AG04450 (cell line): Measurements from ENCODE around the gene MYBBP1A. TPM values are rescaled to one million over a fixed set of nuclear protein-coding genes. Genes with fewer than 3 reads are reported as not detected.

Experiments used
- CTCF ChIA-PET: fragments of 300-600, 350-600 bp; formaldehyde crosslinking; extraction: SDS; loops from one replicate; lab custom pipeline; 2022; ENCODE audit warnings: antibody characterized with exemption, inconsistent platforms; lab: Charles Lee
- POLR2A ChIA-PET: fragments of 350-600 bp; formaldehyde crosslinking; extraction: SDS; loops from one replicate; lab custom pipeline; 2021; ENCODE audit warnings: antibody characterized with exemption, inconsistent platforms; lab: Yijun Ruan, JAX
- DNase-seq: peaks from one replicate; pipeline ENCODE4 v3.0.0-alpha.2; 2011; ENCODE audit warnings: low read depth, low spot score
- H3K27ac ChIP-seq: one replicate; pipeline ENCODE4 v1.5.1; 2012; ENCODE audit warnings: low read depth, low read length, control low read depth
- H3K27me3 ChIP-seq: one replicate; pipeline ENCODE4 v1.6.0; 2012; ENCODE audit warnings: low read length; ENCODE audit not compliant: control insufficient read depth, insufficient read depth
- H3K4me3 ChIP-seq: 2 replicates; pipeline ENCODE4 v1.5.1; 2011; ENCODE audit warnings: mild to moderate bottlenecking, low read depth, low read length, control low read depth
- H3K9me3 ChIP-seq: 2 replicates; pipeline ENCODE4 v1.5.1; 2012; ENCODE audit warnings: low read length; ENCODE audit not compliant: control insufficient read depth, insufficient read depth
- polyA plus RNA-seq: library from polyadenylated mRNA; depleted of rRNA; stranded (reverse); fragments of >200 nt; gene quantifications from 2 replicates; pipeline ENCODE4 v1.2.3, GENCODE V29; 2011
- TF ChIP-seq, protein P1 (sequence below): IDR thresholded peaks from 2 replicates; pipeline ENCODE4 v1.5.1; 2011; ENCODE audit warnings: low read depth, low read length, control low read depth, inconsistent platforms

MYBBP1A gene
- polyA plus RNA-seq, 1 experiment, result 12.5 TPM

DNA sequence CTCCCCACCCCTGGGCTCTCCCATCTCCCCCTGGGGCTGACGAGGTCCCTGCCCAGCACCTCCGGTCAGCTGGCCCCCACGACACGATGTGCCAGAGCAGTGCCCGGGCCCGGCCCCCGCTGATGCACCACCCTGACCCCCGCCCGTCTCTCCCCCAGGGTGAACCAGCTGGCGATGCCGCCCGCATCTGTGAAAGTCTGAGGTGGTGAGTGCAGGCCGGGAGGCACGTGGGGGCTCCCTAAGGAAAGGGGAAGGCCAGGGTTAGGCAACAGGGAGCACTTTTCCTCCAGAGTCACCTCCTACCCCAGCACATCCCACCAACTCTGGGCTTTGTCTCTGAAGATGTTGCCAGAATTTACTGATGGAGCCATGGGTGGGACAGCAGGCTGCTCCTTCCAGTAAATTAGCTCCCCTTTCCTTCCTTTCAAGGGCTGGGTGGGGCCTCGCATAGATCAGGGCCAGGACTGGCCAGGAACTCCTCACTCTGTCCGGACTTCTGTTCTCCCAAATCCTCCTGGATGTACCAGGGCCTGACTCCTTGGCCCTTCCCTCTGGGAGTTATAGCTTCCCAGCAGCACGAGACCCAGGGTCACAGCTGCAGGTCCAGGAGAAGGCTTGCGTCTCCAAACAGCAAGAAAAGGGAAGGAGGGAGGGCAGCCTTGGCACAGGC lies 18.3 kb downstream of the MYBBP1A start:
- POLR2A ChIA-PET, result no interaction called here
- no peak for DNase-seq
- Histone ChIP-seq H3K27me3 (no peaks in the 10 kb centered on the region), H3K9me3 (no peaks in the 10 kb centered on the region), H3K4me3 (no peak overlapping the region), H3K27ac (no peak overlapping the region)
- CTCF ChIA-PET, result interaction anchor here (0.8 kb wide), 1 partner anchor 30 kb away, joined by 3 read pairs; no protein-coding TSS in a partner anchor
- TF ChIP-seq, protein P1, sequence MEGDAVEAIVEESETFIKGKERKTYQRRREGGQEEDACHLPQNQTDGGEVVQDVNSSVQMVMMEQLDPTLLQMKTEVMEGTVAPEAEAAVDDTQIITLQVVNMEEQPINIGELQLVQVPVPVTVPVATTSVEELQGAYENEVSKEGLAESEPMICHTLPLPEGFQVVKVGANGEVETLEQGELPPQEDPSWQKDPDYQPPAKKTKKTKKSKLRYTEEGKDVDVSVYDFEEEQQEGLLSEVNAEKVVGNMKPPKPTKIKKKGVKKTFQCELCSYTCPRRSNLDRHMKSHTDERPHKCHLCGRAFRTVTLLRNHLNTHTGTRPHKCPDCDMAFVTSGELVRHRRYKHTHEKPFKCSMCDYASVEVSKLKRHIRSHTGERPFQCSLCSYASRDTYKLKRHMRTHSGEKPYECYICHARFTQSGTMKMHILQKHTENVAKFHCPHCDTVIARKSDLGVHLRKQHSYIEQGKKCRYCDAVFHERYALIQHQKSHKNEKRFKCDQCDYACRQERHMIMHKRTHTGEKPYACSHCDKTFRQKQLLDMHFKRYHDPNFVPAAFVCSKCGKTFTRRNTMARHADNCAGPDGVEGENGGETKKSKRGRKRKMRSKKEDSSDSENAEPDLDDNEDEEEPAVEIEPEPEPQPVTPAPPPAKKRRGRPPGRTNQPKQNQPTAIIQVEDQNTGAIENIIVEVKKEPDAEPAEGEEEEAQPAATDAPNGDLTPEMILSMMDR, result no peak

DNA sequence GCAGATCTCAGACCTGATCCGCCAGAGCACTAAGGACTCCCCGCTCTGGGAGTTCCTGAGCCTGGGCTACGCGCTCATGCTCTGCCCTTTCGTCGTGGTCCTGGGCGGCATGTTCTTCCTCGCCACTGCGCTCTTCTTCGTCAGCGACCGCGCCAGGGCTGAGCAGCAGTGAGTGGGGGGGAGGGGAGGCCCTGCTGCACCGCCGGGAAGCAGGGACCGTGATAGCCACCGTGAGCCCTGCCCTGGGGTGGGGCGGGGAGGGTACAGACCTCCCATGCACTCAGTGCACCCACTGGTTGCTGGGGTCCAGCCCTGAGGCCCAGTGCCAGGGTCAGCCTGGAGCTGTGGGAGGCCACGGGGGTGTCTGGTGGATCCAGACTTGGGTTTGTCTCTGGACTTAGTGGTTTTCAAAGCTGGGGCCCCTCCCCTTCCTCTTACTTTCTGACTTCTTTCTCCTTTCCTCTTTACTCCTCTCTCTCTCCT lies 18.9 kb downstream of the MYBBP1A start:
- TF ChIP-seq, protein P1, result no peak
- no peaks in the 10 kb centered on the region for H3K27me3 ChIP-seq
- POLR2A ChIA-PET, result no interaction called here
- no peak for DNase-seq
- H3K4me3 ChIP-seq, result no peak overlapping the region
- H3K9me3 ChIP-seq, result no peaks in the 10 kb centered on the region
- CTCF ChIA-PET, result no interaction called here
- H3K27ac ChIP-seq, result no peak overlapping the region

DNA sequence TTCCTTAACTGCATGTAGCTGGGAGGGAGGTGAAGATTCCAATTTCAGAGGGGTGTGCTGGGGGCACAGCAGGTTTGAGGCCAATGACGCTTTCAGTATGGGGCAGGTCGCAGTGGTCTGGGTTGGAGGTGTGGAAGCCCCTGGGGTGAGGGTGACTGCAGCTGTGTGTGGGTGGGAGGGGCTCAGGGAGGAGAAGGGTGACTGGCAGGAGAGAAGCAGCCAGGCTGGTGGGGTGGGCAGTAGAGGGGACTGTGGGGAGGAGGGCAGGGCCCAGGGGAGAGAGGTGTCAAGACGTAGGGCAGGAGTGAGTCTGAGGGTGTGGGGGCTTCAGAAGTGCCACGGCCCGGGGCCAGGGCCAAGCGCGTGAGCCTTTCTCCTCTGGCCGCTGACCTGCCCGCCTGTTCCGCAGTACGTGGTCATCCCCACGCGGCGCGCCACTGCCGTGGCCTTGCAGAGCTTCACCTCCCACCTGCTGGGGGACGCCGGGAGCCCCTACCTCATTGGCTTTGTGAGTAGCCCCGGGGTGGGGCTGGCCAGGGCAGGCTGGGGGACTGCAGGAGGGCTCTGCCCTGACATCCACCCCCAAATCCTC lies 19.4 kb downstream of the MYBBP1A start:
- peaks cover 3% of the 10 kb centered on the region for H3K27me3 ChIP-seq

DNA sequence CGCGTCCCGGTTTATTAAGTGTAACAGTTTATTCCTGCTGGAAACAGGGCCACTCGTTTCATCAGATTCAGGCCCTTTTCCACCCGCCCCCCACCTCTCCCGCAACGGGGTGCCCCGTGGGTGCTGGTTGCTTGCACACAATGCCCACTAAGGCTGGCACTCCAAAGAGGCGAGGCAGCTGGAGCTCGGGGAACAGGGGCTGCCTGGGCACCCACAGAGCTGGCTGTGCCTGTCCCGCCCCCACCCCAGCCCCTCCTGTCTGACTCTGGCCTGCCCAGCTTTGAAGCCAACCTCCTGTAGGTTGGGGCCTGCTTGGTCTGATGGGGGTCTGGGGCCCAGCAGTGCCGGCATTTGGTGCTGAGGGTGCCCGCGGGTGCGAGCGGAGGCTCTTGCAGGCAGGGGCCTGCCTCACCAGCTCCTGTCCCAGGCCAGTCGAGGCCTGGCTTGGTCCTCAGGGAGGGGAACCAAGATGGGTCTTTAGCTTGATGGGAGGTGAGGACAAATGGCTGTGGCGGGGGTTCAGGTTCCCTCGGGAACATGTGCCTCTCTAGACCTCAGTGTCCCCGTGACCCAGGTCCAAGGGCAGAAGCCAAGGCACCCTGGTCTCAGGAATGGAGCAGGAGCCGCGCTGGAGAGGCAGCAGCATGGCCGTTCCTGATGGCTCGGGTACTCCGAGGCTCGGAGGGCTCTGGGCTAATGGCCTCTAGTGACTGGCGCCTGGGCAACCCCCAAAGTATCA lies 20.1 kb downstream of the MYBBP1A start:
- no peak overlapping the region for H3K27ac ChIP-seq
- peaks cover 3% of the 10 kb centered on the region for H3K27me3 ChIP-seq
- no peak for DNase-seq
- CTCF ChIA-PET, result no interaction called here
- POLR2A ChIA-PET, result no interaction called here
- H3K9me3 ChIP-seq, result no peaks in the 10 kb centered on the region
- TF ChIP-seq, protein P1, result no peak
- H3K4me3 ChIP-seq, result no peak overlapping the region

More for the DNA sequence above, 19.4 kb downstream of the MYBBP1A start:
- no peak for DNase-seq
- no peaks in the 10 kb centered on the region for H3K9me3 ChIP-seq
- POLR2A ChIA-PET, result no interaction called here
- no peak overlapping the region for H3K4me3 ChIP-seq
- no peak overlapping the region for H3K27ac ChIP-seq
- CTCF ChIA-PET, result no interaction called here
- TF ChIP-seq, protein P1, result no peak
